Measurements from ENCODE around the gene MRGPRG.
"Not testable (repeated sequence)": the region's sequence is repeated elsewhere in the genome, so short reads cannot be mapped to it uniquely, and the experiment has no call there.

GRCh38 chr11:3168742-3169254 lies 49.8 kb downstream of the MRGPRG start:
- TF ChIP-seq EZH2 (IDR thresholded peaks at IDR 0.05; ENCODE audit: borderline replicate concordance, insufficient read depth, low read length, poor library complexity, severe bottlenecking); RAD21 (conservative IDR thresholded peaks at IDR 0.05); POLR2AphosphoS5 (IDR thresholded peaks at IDR 0.05); CTCF (IDR thresholded peaks at IDR 0.05; ENCODE audit: poor library complexity, severe bottlenecking): not testable (repeated sequence)

Measured in neural cell (in vitro differentiated cells).